Adipocyte (in vitro differentiated cells): Measurements from ENCODE around the gene TXNRD3.

Experiments used
- DNase-seq: peaks from one replicate; pipeline ENCODE4 v3.0.0-alpha.2; 2015; ENCODE audit warnings: low read depth
- H3K27me3 ChIP-seq: replicated peaks from 2 replicates; pipeline ENCODE4 v1.7.0; 2013; ENCODE audit warnings: mild to moderate bottlenecking, low read length, moderate library complexity; ENCODE audit not compliant: control insufficient read depth, insufficient read depth
- H3K36me3 ChIP-seq: 2 replicates; pipeline ENCODE4 v1.7.0; 2013; ENCODE audit warnings: low read length, mild to moderate bottlenecking, moderate library complexity; ENCODE audit not compliant: control insufficient read depth, insufficient read depth, severe bottlenecking
- H3K4me1 ChIP-seq: 2 replicates; pipeline ENCODE4 v1.7.0; 2013; ENCODE audit warnings: mild to moderate bottlenecking, low read length, moderate library complexity; ENCODE audit not compliant: control insufficient read depth, insufficient read depth
- H3K4me3 ChIP-seq: 2 replicates; pipeline ENCODE4 v1.7.0; 2013; ENCODE audit warnings: mild to moderate bottlenecking, low read length, moderate library complexity
- H3K9ac ChIP-seq: 2 replicates; pipeline ENCODE4 v1.7.0; 2013; ENCODE audit warnings: mild to moderate bottlenecking, low read length, moderate library complexity
- H3K9me3 ChIP-seq: 2 replicates; pipeline ENCODE4 v1.7.0; 2013; ENCODE audit warnings: mild to moderate bottlenecking, low read length, moderate library complexity; ENCODE audit not compliant: control insufficient read depth

The TXNRD3 gene

DNA sequence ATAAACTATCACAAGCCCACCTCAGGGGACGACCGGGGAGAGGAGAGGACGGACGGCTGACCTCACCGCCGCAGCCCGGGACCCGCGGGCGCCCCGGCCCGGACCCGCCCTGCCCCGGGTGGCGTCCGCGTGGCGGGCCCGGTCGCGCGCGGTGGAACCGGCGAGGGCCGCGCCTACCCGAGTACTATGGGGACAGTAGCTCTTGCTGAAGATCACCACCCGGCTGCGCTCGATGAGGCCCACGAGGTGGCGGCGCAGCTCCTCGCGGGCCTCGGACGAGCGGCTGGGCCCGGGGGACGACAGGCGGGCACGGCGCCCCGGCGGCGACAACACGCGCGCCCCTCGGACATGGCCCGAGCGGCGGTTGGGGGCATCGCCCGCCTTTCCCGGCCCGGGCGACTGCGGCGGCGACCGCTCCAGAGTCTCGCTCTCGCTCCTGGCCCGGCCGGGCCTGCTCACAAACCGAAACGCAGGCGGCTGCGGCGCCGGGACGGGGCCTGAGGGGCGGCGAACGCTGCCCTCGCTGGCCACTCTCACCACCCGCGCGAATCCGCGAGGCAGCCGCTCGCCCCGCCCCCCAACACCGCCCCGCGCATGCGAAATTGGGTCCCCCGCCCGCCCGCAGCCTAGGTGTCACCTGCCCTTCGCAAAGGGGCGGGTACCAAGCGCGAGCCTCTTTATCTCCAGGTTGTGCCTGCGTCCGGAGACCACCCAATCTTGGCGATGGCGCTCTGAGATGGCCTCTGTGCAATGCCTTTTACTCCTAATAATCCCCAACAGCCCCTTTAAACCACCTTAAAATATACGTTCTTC lies at the start of gene TXNRD3:
Gene TXNRD3, minus strand, starts transcription at position 554 of the 813 bp plus-strand sequence.
- Histone ChIP-seq H3K9ac (peak within 1 kb of the TSS; percentile 87), H3K4me3 (peak within 1 kb of the TSS; percentile 88), H3K27me3 (peaks cover 24% of the 10 kb centered on the region), H3K4me1 (peaks cover 11% of the 10 kb centered on the region), H3K36me3 (no peaks in the 10 kb centered on the region), H3K9me3 (peaks cover 3% of the 10 kb centered on the region)
- DNase-seq: peak; percentile 90

DNA sequence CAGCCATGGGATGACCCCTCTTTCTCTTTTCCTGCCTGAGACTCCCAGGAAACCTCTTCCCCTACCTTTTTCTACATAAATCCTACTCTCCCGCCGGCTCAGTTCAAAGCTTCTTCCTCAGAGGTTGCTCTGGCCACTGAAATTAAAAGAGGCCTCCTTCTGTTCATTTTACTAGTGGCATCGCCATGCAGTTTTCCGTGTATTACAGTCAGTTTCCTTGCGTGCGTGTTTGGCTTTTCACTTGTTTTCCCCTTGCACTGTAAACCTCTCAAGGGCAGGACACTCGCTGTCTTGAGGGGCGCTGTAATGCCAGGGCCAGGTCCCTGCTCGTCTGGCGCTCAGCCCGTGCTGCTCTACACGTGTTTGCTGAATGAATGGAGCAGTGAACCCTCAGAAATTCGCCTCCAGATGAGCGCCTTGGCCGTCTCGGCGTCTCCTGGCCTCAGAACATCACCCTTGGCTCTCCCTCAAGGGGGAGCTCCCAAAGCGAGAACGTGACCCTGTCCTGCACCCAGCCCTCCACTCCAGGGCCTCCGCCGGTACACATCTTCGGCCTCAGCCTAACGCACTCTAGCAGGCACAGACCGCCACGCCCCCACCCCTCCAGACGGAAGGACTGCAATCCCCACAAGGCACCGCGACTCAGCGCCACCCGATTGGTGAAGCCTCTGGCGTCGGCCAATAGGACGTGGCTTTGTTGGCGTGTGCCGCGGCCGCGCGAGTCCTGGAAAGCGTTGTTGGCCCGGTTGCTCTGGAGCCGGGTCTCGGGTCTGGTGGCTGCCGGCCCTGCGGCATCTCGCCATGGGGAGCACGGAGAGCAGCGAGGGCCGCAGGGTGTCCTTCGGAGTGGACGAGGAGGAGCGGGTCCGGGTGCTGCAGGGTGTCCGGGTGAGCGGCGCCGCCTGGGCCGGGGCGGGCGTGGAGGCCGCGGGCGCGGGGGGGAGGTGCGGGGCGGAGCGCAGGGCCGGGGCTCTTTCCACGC lies 48.9 kb upstream of the TXNRD3 start, which contains the start of gene CHCHD6:
Gene CHCHD6, plus strand, starts transcription at position 729 of the 982 bp plus-strand sequence. Its CDS starts 73 bp downstream, at position 802.
- DNase-seq: peak; percentile 97
- Histone ChIP-seq H3K27me3 (peaks cover 8% of the 10 kb centered on the region), H3K36me3 (no peaks in the 10 kb centered on the region), H3K9me3 (peaks cover 5% of the 10 kb centered on the region), H3K4me1 (peaks cover 10% of the 10 kb centered on the region), H3K4me3 (peak within 1 kb of the TSS; percentile 88), H3K9ac (peak within 1 kb of the TSS; percentile 83)

DNA sequence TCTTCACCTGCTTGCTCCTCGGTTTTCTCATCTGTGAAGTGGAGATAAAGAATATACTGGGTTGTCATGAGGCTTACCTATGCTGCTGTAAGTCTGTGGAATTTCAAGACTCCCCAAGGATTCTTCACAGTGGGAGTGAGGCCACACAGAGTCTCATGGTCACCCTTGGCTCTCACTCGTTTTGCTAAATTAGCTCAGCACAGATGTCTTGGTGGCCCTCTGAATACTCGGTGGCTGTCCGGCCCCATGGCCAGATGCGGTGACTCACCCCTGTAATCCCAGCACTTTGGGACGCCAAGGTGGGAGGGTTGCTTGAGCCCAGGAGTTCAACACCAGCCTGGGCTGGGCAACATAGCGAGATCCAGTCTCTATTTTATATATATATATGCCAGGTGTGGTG lies 44.1 kb upstream of the TXNRD3 start:
- peaks cover 42% of the 10 kb centered on the region for H3K27me3 ChIP-seq
- peaks cover 5% of the 10 kb centered on the region for H3K4me1 ChIP-seq
- no peak overlapping the region for H3K4me3 ChIP-seq
- no peaks in the 10 kb centered on the region for H3K36me3 ChIP-seq
- no peak overlapping the region for H3K9ac ChIP-seq
- H3K9me3 ChIP-seq: peaks cover 5% of the 10 kb centered on the region
- no peak for DNase-seq

DNA sequence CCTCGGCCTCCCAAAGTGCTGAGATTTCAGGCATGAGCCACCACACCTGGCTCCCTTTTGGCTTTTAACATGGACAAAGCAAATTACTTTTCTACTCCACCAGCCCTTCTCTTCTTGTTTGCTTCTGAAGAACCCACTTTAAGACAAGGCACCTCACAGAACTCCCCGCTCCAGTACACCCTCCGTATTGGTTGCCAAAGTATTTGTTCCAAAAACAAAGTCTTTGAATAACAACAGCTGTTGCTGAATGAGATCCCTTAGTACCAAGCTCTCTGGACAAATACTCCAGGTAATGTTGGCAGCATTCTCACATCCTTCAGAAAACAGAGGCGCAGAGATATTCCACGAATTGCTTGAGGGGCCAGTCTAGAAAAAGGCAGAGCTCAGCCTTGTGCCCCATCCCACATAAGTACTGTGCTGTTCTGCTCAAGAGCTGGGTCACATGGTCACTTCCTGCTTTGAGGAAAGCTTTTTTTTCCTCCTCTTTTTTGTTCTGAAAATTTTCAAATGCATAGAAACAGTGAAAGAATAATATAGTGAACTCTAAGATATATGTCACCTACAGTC lies 41.9 kb upstream of the TXNRD3 start:
- H3K4me1 ChIP-seq: no peaks in the 10 kb centered on the region

DNA sequence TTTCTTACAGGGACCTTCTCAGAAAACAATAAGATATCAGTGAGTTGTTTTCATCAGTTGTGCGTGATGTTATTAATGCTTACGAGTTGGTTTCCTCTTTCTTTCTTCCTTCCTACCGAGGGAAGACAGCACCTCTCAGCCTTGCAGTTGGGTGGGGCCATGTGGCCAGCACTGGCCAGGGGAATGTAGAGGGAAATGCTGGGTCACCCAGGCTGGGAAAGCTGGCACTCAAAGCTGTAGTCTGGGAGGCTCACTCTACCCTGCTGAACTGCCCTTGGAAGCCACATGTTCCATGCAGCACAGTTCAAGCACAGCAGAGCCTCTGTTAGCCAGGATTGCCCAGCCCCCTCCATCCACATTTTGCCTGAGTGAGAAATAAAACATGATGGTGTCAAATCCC lies 39.0 kb upstream of the TXNRD3 start:
- H3K36me3 ChIP-seq: no peaks in the 10 kb centered on the region
- DNase-seq: no peak
- no peak overlapping the region for H3K4me3 ChIP-seq
- H3K27me3 ChIP-seq: peaks cover 56% of the 10 kb centered on the region
- H3K4me1 ChIP-seq: no peaks in the 10 kb centered on the region
- no peak overlapping the region for H3K9ac ChIP-seq
- H3K9me3 ChIP-seq: no peaks in the 10 kb centered on the region

More for the DNA sequence above, 41.9 kb upstream of the TXNRD3 start:
- no peak overlapping the region for H3K9ac ChIP-seq
- DNase-seq: no peak
- no peaks in the 10 kb centered on the region for H3K36me3 ChIP-seq
- H3K9me3 ChIP-seq: peaks cover 5% of the 10 kb centered on the region
- H3K4me3 ChIP-seq: no peak overlapping the region
- peaks cover 63% of the 10 kb centered on the region for H3K27me3 ChIP-seq

DNA sequence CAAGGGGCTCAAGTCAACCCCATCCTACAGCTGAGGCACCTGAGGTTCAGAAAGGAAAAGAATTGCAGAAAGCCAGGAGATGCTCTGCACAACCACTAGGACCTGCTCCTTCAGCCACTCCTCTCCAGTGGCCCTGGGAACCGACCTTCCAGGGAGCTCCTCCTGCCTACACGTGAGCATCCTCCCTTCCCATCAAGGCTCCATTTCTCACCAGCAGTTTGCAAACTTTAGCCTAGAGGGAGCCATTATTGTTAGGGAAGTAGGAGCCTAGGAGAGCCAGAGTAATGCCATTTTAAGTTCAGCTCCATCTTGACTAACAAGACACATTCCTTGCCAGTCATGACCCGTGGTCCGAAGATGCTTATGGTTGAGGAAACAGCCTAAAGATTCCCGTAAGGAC lies 37.9 kb upstream of the TXNRD3 start:
- no peak for DNase-seq
- no peak overlapping the region for H3K4me3 ChIP-seq
- H3K9me3 ChIP-seq: no peaks in the 10 kb centered on the region

DNA sequence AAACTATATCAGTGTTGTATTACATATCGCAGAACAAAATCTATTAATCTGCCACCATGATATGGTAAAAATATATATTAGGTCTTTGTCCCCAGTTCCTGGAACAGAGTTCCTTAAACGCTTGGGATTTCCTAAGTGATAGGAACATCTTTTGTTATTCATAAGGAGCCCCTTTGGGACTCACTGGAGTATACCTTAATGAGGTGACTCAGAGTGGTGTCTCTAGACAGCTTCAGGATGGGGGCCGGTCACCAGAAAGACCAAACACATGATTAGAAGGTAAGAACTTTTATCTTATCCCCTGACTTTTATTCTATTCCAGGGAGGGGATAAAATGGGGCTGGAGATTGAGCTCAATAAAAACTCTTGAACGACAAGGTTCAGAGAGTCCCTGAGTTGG lies 36.8 kb upstream of the TXNRD3 start:
- DNase-seq: no peak
- H3K36me3 ChIP-seq: no peaks in the 10 kb centered on the region
- no peak overlapping the region for H3K4me3 ChIP-seq
- peaks cover 45% of the 10 kb centered on the region for H3K27me3 ChIP-seq
- no peaks in the 10 kb centered on the region for H3K9me3 ChIP-seq
- no peaks in the 10 kb centered on the region for H3K4me1 ChIP-seq
- H3K9ac ChIP-seq: no peak overlapping the region

More for the DNA sequence above, 37.9 kb upstream of the TXNRD3 start:
- Histone ChIP-seq H3K36me3 (no peaks in the 10 kb centered on the region), H3K4me1 (no peaks in the 10 kb centered on the region), H3K9ac (no peak overlapping the region), H3K27me3 (peaks cover 46% of the 10 kb centered on the region)

DNA sequence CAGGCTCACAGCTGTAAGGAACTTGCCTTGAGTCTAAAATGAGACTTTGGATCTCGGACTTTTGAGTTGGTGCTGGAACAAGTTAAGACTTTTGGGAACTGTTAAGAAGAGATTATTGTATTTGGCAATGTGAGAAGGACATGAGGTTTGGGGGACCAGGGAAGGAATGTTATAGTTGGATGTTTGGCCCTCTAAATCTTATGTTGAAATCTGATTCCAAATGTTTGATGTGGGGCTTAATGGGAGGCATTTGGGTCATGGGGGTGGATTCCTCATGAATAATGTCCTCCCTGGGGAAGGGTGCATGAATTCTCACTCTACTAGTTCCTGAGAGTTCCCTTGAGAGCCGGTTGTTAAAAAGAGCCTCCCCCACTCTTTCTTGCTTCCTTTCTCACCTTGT lies 30.6 kb upstream of the TXNRD3 start:
- peaks cover 6% of the 10 kb centered on the region for H3K4me1 ChIP-seq
- no peaks in the 10 kb centered on the region for H3K9me3 ChIP-seq
- H3K36me3 ChIP-seq: no peaks in the 10 kb centered on the region
- H3K9ac ChIP-seq: no peak overlapping the region
- H3K4me3 ChIP-seq: no peak overlapping the region
- peak; percentile 28 for DNase-seq
- H3K27me3 ChIP-seq: no peaks in the 10 kb centered on the region

DNA sequence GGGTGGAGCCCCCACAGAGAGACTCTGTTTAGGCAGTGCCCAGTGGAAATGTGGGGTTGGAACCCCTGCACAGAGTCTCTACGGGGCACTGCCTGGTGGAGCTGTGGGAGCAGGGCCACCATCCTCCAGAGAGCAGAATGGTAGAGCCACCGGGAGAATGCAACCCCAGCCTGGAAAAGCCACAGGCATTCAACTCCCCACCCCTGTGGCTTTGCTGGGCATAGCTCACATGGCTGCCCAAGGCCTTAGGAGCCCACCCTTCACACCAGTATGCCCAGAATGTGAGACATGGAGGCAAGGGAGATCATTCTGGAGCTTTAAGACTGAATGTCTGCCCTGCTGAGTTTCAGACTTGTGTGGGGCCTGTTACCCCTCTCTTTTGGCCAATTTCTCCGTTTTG lies 30.1 kb upstream of the TXNRD3 start:
- Histone ChIP-seq H3K27me3 (no peaks in the 10 kb centered on the region), H3K36me3 (no peaks in the 10 kb centered on the region), H3K4me1 (peaks cover 6% of the 10 kb centered on the region), H3K9ac (no peak overlapping the region), H3K4me3 (no peak overlapping the region), H3K9me3 (no peaks in the 10 kb centered on the region)
- peak; percentile 49 for DNase-seq

DNA sequence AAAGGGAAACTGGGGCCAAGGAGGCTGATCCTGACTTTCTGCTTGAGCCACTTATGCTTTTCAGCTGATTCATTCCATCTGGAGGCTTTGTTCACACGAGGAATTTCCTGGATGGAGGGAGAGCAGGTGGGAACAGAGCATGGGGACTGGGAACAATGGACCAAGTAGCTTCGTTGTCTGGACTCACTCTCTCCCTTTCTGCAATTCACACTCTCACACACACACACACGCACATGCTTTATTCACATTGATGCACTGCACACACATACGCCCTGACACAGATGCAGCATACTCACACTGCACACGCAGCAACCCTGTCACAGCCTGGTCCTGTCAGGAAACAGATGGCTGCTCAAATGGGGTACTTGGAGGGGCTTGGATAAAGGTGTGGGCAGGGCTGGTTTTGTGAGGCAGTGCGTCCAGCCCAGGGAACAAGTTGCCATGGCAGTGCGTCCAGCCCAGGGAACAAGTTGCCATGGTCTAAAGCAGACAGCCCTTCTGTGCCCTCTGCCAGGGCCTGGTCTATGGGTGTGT lies 29.4 kb upstream of the TXNRD3 start:
- no peaks in the 10 kb centered on the region for H3K36me3 ChIP-seq
- H3K27me3 ChIP-seq: no peaks in the 10 kb centered on the region
- H3K9ac ChIP-seq: no peak overlapping the region
- no peaks in the 10 kb centered on the region for H3K9me3 ChIP-seq
- H3K4me3 ChIP-seq: no peak overlapping the region
- peaks cover 6% of the 10 kb centered on the region for H3K4me1 ChIP-seq
- peak; percentile 49 for DNase-seq
